ENCODE data around the gene RBBP8.
"Not testable (repeated sequence)": the region's sequence is repeated elsewhere in the genome, so short reads cannot be mapped to it uniquely, and the experiment has no call there.

The RBBP8 gene

DNA sequence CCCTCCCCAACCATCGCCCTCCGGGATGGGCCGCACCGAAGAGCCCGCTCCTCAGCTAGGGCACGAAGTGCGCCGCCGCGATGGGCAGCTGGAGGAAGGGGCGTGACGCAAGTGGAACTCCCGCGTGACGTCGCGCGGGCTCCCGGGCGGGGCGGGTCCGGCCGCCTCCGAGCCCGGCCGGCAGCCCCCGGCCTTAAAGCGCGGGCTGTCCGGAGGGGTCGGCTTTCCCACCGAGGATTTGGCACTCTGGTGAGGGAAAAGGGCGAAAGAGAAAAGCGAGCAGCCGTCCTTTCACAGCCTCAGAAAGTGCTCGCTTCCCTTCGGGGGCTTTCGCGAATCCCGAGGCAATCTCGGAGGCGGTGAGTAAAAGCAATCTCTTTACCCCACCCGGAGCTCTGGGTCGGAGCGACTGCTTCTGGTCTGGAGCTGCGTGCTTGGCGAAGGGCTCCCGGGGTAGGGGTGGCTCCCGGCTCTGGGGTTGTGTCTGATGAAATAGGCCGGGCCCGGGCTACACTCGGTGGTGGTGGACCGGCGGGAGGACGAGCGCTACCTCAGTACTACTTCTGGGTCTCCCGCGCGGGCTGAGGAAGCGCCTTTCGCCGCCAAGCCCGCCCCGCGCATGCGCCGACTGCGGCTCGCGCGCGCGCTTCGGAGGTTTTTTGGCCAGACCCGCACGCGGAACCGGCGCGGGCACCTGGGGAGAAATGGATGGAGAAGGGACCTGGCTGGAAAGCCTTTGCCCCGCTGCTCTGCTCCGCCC, at the start of gene RBBP8:
TSS of gene RBBP8 (plus strand) at position 123 of the 760 bp plus-strand sequence. CDS start 3,524 bp downstream, outside the sequence.
- Histone ChIP-seq H3K27me3 (ENCODE audit: control insufficient read depth in 2 of 2, insufficient read depth in 2 of 2, low read length in 2 of 2) (no peaks in the 10 kb centered on the region), H3K27ac (ENCODE audit: low read depth in 2 of 2, low read length in 2 of 2) (peak within 1 kb of the TSS; percentile 88 to 93), H3K36me3 (ENCODE audit: control insufficient read depth in 2 of 2, insufficient read depth in 2 of 2, low read length in 2 of 2) (peaks cover 0 to 2% of the 10 kb centered on the region in 2 donors), H3K4me3 (ENCODE audit: low read length in 2 of 2) (peak within 1 kb of the TSS; percentile 93 to 95), H3K9me3 (ENCODE audit: control insufficient read depth in 2 of 2, low read length in 2 of 2) (no peaks in the 10 kb centered on the region), H3K9ac (ENCODE audit: low read depth in 1 of 2, low read length in 2 of 2) (peak within 1 kb of the TSS; percentile 79 to 92), H3K4me1 (ENCODE audit: control insufficient read depth in 2 of 2, insufficient read depth in 2 of 2, low read length in 2 of 2) (peaks cover 0 to 4% of the 10 kb centered on the region in 2 donors)

DNA sequence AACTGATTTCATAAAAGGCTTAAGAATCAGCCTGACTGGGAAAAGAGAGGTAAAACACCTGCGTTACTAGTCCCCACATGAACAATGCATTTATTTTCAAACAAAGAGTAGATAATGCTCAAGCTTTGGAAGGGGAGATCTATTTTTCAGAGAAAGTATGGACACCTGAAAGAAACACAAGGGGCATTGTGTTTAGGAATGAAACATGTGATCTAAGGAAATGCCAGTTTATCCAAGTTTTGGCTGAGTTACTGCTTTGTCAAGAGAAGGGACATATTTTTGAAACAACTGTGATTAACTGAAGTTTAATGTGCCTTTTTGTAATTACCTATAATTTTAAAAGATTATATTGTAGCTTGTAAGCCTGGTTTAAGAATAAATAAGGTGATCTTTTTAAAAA, 49.3 kb upstream of the RBBP8 start:
- Histone ChIP-seq H3K36me3 (ENCODE audit: control insufficient read depth in 2 of 2, insufficient read depth in 2 of 2, low read length in 2 of 2) (no peaks in the 10 kb centered on the region), H3K9ac (ENCODE audit: low read depth in 1 of 2, low read length in 2 of 2) (no peak overlapping the region), H3K4me3 (ENCODE audit: low read length in 2 of 2) (no peak overlapping the region), H3K4me1 (ENCODE audit: control insufficient read depth in 2 of 2, insufficient read depth in 2 of 2, low read length in 2 of 2) (no peaks in the 10 kb centered on the region), H3K27ac (ENCODE audit: low read depth in 2 of 2, low read length in 2 of 2) (no peak overlapping the region), H3K27me3 (ENCODE audit: control insufficient read depth in 2 of 2, insufficient read depth in 2 of 2, low read length in 2 of 2) (no peaks in the 10 kb centered on the region), H3K9me3 (ENCODE audit: control insufficient read depth in 2 of 2, low read length in 2 of 2) (no peaks in the 10 kb centered on the region)

DNA sequence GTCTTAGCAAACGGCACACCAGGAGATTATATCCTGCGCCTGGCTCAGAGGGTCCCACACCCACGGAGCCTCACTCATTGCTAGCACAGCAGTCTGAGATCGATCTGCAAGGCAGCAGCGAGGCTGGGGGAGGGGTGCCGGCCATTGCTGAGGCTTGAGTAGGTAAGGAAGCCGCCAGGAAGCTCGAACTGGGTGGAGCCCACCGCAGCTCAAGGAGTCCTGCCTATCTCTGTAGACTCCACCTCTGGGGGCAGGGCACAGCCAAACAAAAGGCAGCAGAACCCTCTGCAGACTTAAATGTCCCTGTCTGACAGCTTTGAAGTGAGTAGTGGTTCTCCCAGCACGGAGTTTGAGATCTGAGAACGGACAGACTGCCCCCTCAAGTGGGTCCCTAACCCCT, 47.4 kb upstream of the RBBP8 start:
- H3K36me3 ChIP-seq (ENCODE audit: control insufficient read depth in 2 of 2, insufficient read depth in 2 of 2, low read length in 2 of 2); H3K27ac ChIP-seq (ENCODE audit: low read depth in 2 of 2, low read length in 2 of 2); H3K4me1 ChIP-seq (ENCODE audit: control insufficient read depth in 2 of 2, insufficient read depth in 2 of 2, low read length in 2 of 2); H3K27me3 ChIP-seq (ENCODE audit: control insufficient read depth in 2 of 2, insufficient read depth in 2 of 2, low read length in 2 of 2); H3K9ac ChIP-seq (ENCODE audit: low read depth in 1 of 2, low read length in 2 of 2); H3K9me3 ChIP-seq (ENCODE audit: control insufficient read depth in 2 of 2, low read length in 2 of 2); H3K4me3 ChIP-seq (ENCODE audit: low read length in 2 of 2): not testable (repeated sequence)

DNA sequence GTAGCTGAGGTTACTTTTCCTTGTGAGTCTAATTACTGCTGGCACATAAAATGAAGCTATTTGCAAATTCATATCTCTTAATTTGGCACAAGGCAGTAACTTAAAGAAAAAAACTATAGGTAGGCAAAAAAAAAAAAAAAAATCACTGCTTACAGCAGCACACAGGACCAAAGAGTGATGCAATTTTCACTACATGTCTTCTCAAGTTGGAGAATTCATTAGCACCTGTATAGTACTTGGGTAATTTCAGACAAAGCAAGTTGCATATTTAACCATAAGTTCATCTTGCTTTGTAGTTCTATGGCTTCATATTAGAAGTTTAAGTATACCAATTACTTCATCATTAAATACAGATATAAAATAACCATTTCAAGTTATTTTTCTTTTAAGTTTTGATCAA, 33.7 kb upstream of the RBBP8 start:
- Histone ChIP-seq H3K9me3 (ENCODE audit: control insufficient read depth in 2 of 2, low read length in 2 of 2) (no peaks in the 10 kb centered on the region), H3K9ac (ENCODE audit: low read depth in 1 of 2, low read length in 2 of 2) (no peak overlapping the region), H3K4me3 (ENCODE audit: low read length in 2 of 2) (no peak overlapping the region), H3K27ac (ENCODE audit: low read depth in 2 of 2, low read length in 2 of 2) (no peak overlapping the region), H3K4me1 (ENCODE audit: control insufficient read depth in 2 of 2, insufficient read depth in 2 of 2, low read length in 2 of 2) (no peaks in the 10 kb centered on the region), H3K36me3 (ENCODE audit: control insufficient read depth in 2 of 2, insufficient read depth in 2 of 2, low read length in 2 of 2) (no peaks in the 10 kb centered on the region), H3K27me3 (ENCODE audit: control insufficient read depth in 2 of 2, insufficient read depth in 2 of 2, low read length in 2 of 2) (no peaks in the 10 kb centered on the region)

DNA sequence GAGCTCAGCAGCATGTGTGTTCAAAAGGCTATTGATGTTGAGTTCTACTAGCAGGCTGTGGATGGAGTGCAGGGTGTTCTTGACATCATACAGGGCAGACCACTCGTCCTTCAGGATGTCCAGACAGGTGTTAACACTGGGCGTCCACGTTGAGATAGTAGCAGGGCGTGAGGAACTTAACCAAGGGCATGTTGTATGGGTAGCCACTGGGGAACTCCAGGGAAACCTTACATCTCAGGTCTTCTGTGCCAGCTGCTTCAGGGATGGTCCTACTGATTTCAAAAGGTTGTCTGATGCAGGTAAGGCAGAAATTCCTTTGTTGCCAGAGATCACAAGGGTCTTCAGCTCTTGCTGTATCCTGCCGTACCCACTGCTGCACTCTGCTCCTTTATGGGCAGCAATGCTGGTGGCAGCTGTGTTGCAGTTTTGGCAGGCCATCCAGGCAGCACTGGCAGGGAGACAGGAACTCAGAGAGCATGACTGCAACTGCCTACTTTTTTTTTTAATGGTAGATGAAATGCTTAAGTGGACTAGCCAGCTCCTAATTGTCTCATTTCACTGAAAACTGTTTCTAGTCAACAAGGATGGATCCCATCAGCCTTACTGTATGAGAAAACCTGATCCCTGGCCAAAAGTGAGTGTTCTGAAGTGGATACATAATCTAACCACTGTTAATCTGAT, 32.4 kb upstream of the RBBP8 start:
- no peaks in the 10 kb centered on the region for H3K4me1 ChIP-seq (ENCODE audit: control insufficient read depth in 2 of 2, insufficient read depth in 2 of 2, low read length in 2 of 2)
- no peaks in the 10 kb centered on the region for H3K9me3 ChIP-seq (ENCODE audit: control insufficient read depth in 2 of 2, low read length in 2 of 2)
- H3K4me3 ChIP-seq (ENCODE audit: low read length in 2 of 2): no peak overlapping the region
- H3K27me3 ChIP-seq (ENCODE audit: control insufficient read depth in 2 of 2, insufficient read depth in 2 of 2, low read length in 2 of 2): no peaks in the 10 kb centered on the region
- no peak overlapping the region for H3K9ac ChIP-seq (ENCODE audit: low read depth in 1 of 2, low read length in 2 of 2)
- H3K36me3 ChIP-seq (ENCODE audit: control insufficient read depth in 2 of 2, insufficient read depth in 2 of 2, low read length in 2 of 2): no peaks in the 10 kb centered on the region
- H3K27ac ChIP-seq (ENCODE audit: low read depth in 2 of 2, low read length in 2 of 2): no peak overlapping the region

DNA sequence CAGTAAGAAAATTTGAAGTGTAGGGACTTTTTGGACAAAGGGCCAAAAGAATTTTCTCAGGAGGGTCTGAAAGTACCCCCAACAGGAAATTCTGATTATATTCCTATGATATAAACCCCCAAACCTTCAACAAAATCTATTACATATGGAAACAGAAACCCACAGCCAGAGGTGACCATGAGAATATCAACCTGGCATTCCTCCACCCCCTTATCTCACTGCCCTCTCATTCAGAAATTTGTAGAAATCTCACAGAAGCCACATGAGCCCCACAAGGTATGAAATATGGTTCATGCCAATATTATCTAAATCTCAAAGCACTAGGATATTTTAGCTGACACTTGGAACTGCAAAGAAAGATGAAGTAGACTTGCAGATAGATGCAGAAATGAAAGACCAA, 31.0 kb upstream of the RBBP8 start:
- Histone ChIP-seq H3K4me1 (ENCODE audit: control insufficient read depth in 2 of 2, insufficient read depth in 2 of 2, low read length in 2 of 2) (no peaks in the 10 kb centered on the region), H3K36me3 (ENCODE audit: control insufficient read depth in 2 of 2, insufficient read depth in 2 of 2, low read length in 2 of 2) (no peaks in the 10 kb centered on the region), H3K9ac (ENCODE audit: low read depth in 1 of 2, low read length in 2 of 2) (no peak overlapping the region), H3K4me3 (ENCODE audit: low read length in 2 of 2) (no peak overlapping the region), H3K27ac (ENCODE audit: low read depth in 2 of 2, low read length in 2 of 2) (no peak overlapping the region), H3K27me3 (ENCODE audit: control insufficient read depth in 2 of 2, insufficient read depth in 2 of 2, low read length in 2 of 2) (no peaks in the 10 kb centered on the region), H3K9me3 (ENCODE audit: control insufficient read depth in 2 of 2, low read length in 2 of 2) (no peaks in the 10 kb centered on the region)

DNA sequence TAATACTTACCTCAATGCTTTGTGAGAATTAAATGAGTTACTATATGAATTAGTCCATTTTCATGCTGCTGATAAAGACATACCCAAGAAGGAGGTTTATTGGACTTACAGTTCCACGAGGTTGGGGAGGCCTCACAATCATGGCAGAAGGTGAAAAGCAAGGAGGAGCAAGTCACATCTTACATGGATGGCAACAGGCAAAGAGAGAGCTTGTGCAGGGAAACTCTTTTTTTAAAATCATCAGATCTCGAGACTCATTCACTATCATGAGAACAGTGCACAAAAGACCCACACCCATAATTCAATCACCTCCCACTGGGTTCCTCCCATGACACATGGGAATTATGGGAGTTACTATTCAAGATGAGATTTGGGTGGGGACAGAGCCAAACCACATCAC, 29.9 kb upstream of the RBBP8 start:
- not testable (repeated sequence) for H3K27me3 ChIP-seq (ENCODE audit: control insufficient read depth in 2 of 2, insufficient read depth in 2 of 2, low read length in 2 of 2); H3K4me3 ChIP-seq (ENCODE audit: low read length in 2 of 2); H3K27ac ChIP-seq (ENCODE audit: low read depth in 2 of 2, low read length in 2 of 2); H3K9ac ChIP-seq (ENCODE audit: low read depth in 1 of 2, low read length in 2 of 2); H3K36me3 ChIP-seq (ENCODE audit: control insufficient read depth in 2 of 2, insufficient read depth in 2 of 2, low read length in 2 of 2); H3K9me3 ChIP-seq (ENCODE audit: control insufficient read depth in 2 of 2, low read length in 2 of 2); H3K4me1 ChIP-seq (ENCODE audit: control insufficient read depth in 2 of 2, insufficient read depth in 2 of 2, low read length in 2 of 2)

DNA sequence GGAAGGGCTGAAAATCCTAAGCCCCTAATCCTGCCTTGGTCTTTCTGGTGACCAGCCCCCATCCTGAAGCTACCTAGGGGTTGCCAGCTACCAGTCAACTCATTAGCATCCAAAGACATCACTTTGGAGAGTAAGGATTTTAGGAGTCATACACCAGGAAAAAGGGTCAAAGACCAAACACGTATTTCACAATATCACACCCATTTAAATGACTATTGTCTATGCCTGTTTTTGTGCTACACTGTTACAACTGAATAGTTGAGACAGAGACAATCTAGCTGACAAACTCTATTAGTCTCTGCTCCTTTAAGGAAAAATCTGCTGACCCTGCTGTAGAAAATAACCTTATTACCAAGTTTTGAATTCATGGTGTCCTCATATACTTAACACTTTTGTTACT, 21.0 kb upstream of the RBBP8 start:
- Histone ChIP-seq H3K9me3 (ENCODE audit: control insufficient read depth in 2 of 2, low read length in 2 of 2) (no peaks in the 10 kb centered on the region), H3K4me1 (ENCODE audit: control insufficient read depth in 2 of 2, insufficient read depth in 2 of 2, low read length in 2 of 2) (peaks cover 10 to 17% of the 10 kb centered on the region in 2 donors), H3K36me3 (ENCODE audit: control insufficient read depth in 2 of 2, insufficient read depth in 2 of 2, low read length in 2 of 2) (no peaks in the 10 kb centered on the region), H3K4me3 (ENCODE audit: low read length in 2 of 2) (no peak overlapping the region), H3K9ac (ENCODE audit: low read depth in 1 of 2, low read length in 2 of 2) (no peak overlapping the region), H3K27me3 (ENCODE audit: control insufficient read depth in 2 of 2, insufficient read depth in 2 of 2, low read length in 2 of 2) (no peaks in the 10 kb centered on the region), H3K27ac (ENCODE audit: low read depth in 2 of 2, low read length in 2 of 2) (no peak overlapping the region)

DNA sequence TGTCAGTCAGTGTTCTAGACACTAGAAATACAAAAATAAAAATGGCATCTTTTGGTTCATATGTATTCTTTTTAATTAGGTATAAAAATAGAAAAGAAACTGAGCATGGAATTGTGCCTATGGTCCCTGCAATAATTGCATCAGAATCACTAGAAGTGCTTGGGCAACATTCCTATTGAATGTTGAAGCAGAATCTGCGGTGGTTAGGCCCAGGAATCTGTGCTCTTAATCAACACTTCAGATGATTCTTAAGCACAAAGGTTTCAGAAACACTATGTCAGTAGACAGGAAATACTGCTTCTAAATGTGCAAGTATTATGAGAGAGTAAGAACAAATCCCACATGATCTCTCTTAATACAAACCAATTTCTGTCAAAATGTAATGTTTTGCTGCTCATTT, 20.3 kb upstream of the RBBP8 start:
- Histone ChIP-seq H3K27me3 (ENCODE audit: control insufficient read depth in 2 of 2, insufficient read depth in 2 of 2, low read length in 2 of 2) (no peaks in the 10 kb centered on the region), H3K9me3 (ENCODE audit: control insufficient read depth in 2 of 2, low read length in 2 of 2) (no peaks in the 10 kb centered on the region), H3K36me3 (ENCODE audit: control insufficient read depth in 2 of 2, insufficient read depth in 2 of 2, low read length in 2 of 2) (no peaks in the 10 kb centered on the region), H3K27ac (ENCODE audit: low read depth in 2 of 2, low read length in 2 of 2) (peak overlapping the region in 1 of 2 donors; percentile 7), H3K4me3 (ENCODE audit: low read length in 2 of 2) (no peak overlapping the region), H3K9ac (ENCODE audit: low read depth in 1 of 2, low read length in 2 of 2) (no peak overlapping the region), H3K4me1 (ENCODE audit: control insufficient read depth in 2 of 2, insufficient read depth in 2 of 2, low read length in 2 of 2) (peaks cover 10 to 17% of the 10 kb centered on the region in 2 donors)

DNA sequence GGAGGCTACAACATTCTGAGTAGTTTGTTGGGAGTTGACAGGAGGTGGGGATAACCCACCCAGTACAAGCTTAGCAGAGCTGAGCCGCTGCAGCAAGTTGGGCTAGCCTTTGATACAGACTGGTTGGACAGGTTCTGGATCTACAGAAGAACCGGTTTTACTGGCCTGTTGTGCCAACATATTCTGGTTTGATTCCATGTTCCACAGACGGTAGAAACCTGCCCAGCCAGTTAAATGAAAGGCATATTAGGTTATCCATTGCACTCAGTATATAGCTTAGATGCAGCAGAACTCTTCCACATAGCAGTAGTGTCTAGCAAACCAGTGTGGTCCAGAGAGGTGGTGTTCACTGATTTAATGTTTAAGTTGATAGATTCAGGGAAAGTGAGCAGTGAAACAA, 19.3 kb upstream of the RBBP8 start:
- Histone ChIP-seq H3K27ac (ENCODE audit: low read depth in 2 of 2, low read length in 2 of 2) (no peak overlapping the region), H3K4me3 (ENCODE audit: low read length in 2 of 2) (peak overlapping the region in 1 of 2 donors; percentile 42), H3K36me3 (ENCODE audit: control insufficient read depth in 2 of 2, insufficient read depth in 2 of 2, low read length in 2 of 2) (no peaks in the 10 kb centered on the region), H3K9me3 (ENCODE audit: control insufficient read depth in 2 of 2, low read length in 2 of 2) (no peaks in the 10 kb centered on the region), H3K9ac (ENCODE audit: low read depth in 1 of 2, low read length in 2 of 2) (no peak overlapping the region), H3K27me3 (ENCODE audit: control insufficient read depth in 2 of 2, insufficient read depth in 2 of 2, low read length in 2 of 2) (no peaks in the 10 kb centered on the region), H3K4me1 (ENCODE audit: control insufficient read depth in 2 of 2, insufficient read depth in 2 of 2, low read length in 2 of 2) (peaks cover 10 to 17% of the 10 kb centered on the region in 2 donors)

Data from mucosa of rectum (tissue), 2 donors.